Peyer's patch (tissue), 4 donors: ENCODE measurements around the gene MFF. TPM values are rescaled to one million over a fixed set of nuclear protein-coding genes. Genes with fewer than 3 reads are reported as not detected.

Experiments used
- DNase-seq, 3 donors: peaks; one replicate each; pipeline ENCODE4 v3.0.0-alpha.2; 2017 to 2019
- H3K27ac ChIP-seq, 4 donors: fragments of 200-600 bp; sonication (generic); one replicate each; pipeline ENCODE4 v1.5.1; 2016 to 2019
- H3K27me3 ChIP-seq, 2 donors: fragments of 200-600 bp; sonication (generic); one replicate each; pipeline ENCODE4 v1.5.1; 2019
- H3K36me3 ChIP-seq, 3 donors: fragments of 200-600 bp; sonication (generic); one replicate each; pipeline ENCODE4 v1.5.1; 2016 to 2019
- H3K4me1 ChIP-seq, 4 donors: fragments of 200-600 bp; sonication (generic); one replicate each; pipeline ENCODE4 v1.5.1; 2016 to 2019
- H3K4me3 ChIP-seq, 4 donors: fragments of 200-600 bp; sonication (generic); 1 replicate in 3 of 4; 2 replicates in 1 of 4; pipeline ENCODE4 v1.5.1; 2016 to 2019; ENCODE audit warnings: mild to moderate bottlenecking in 1 of 4
- H3K9me3 ChIP-seq, 4 donors: fragments of 200-600 bp; sonication (generic); one replicate each; pipeline ENCODE4 v1.5.1; 2016 to 2019; ENCODE audit warnings: mild to moderate bottlenecking in 1 of 4
- CTCF ChIP-seq, 6 experiments: fragments of 450-650 bp in 4 of 6; fragments of 200-600 bp in 2 of 6; sonication (generic) in 1 of 6; IDR thresholded peaks; one replicate each; pipeline ENCODE4 v1.5.1; 2017 to 2019; ENCODE audit warnings: antibody characterized with exemption in 6 of 6, mild to moderate bottlenecking in 3 of 6, moderate library complexity in 1 of 6
- POLR2A ChIP-seq, 2 donors: fragments of 450-650 bp; IDR thresholded peaks; one replicate each; pipeline ENCODE4 v1.5.1; 2017; ENCODE audit warnings: antibody characterized with exemption in 2 of 2, mild to moderate bottlenecking in 2 of 2, moderate library complexity in 2 of 2
- total RNA-seq, 4 donors: library from RNA; depleted of rRNA; stranded (reverse); fragments of >200 nt; gene quantifications; one replicate each; pipeline ENCODE4 v1.1.0, GENCODE V29; 2016

MFF gene
- total RNA-seq, 4 donors from 2014 or later = 64.8 to 182 (median 109) TPM

DNA sequence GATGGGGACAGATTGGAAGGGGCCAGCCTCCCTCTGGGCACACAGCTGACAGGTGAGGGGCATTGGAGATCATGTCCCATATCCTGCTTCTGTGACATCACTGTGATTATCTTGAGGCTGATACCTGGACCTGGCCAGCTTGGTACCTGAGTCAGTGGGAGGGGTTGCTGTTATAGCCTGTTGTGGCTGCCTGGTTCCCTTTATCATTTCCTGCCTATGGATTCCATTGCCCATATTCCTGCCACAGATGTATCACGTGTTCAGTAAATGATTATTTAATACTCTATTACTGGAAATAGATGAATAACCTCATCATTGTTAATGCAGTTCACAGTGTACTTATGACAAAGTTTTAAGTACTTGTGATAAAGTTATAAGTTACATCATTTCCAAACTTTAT is 70.5 kb downstream of the MFF start:
- TF ChIP-seq POLR2A (IDR thresholded peaks at IDR 0.05) = no peak
- TF ChIP-seq CTCF (IDR thresholded peaks at IDR 0.05) = no peak
- peak in 1 of 3 donors; percentile 62 for DNase-seq
- Histone ChIP-seq H3K4me1 (peaks cover 0 to 12% (median 0%) of the 10 kb centered on the region in 4 donors), H3K27me3 (no peaks in the 10 kb centered on the region), H3K27ac (peak overlapping the region in 2 of 4 donors; percentile 41 to 71), H3K36me3 (no peaks in the 10 kb centered on the region), H3K4me3 (no peak overlapping the region), H3K9me3 (no peaks in the 10 kb centered on the region)

GRCh38 chr2:227397562-227397961 is 72.5 kb downstream of the MFF start:
- Histone ChIP-seq H3K27ac (peak overlapping the region in 1 of 4 donors; percentile 62), H3K4me1 (peaks cover 0 to 12% (median 0%) of the 10 kb centered on the region in 4 donors), H3K4me3 (no peak overlapping the region), H3K36me3 (no peaks in the 10 kb centered on the region), H3K9me3 (no peaks in the 10 kb centered on the region), H3K27me3 (no peaks in the 10 kb centered on the region)
- no peak for DNase-seq
- no peak for TF ChIP-seq CTCF (IDR thresholded peaks at IDR 0.05)
- no peak for TF ChIP-seq POLR2A (IDR thresholded peaks at IDR 0.05)

GRCh38 chr2:227398684-227399670 is 73.9 kb downstream of the MFF start:
- no peak for DNase-seq
- H3K4me1 ChIP-seq = peaks cover 0 to 12% (median 0%) of the 10 kb centered on the region in 4 donors
- no peak overlapping the region for H3K4me3 ChIP-seq
- no peak for TF ChIP-seq POLR2A (IDR thresholded peaks at IDR 0.05)
- TF ChIP-seq CTCF (IDR thresholded peaks at IDR 0.05) = no peak
- H3K27me3 ChIP-seq = no peaks in the 10 kb centered on the region
- no peaks in the 10 kb centered on the region for H3K36me3 ChIP-seq
- H3K9me3 ChIP-seq = no peaks in the 10 kb centered on the region
- H3K27ac ChIP-seq = peak overlapping the region in 3 of 4 donors; percentile 40 to 70 (median 66)

- H3K9me3 ChIP-seq = no peaks in the 10 kb centered on the region
- no peak for TF ChIP-seq CTCF (IDR thresholded peaks at IDR 0.05)
- no peak for TF ChIP-seq POLR2A (IDR thresholded peaks at IDR 0.05)
- H3K4me1 ChIP-seq = peaks cover 0 to 21% (median 0%) of the 10 kb centered on the region in 4 donors
- peak overlapping the region in 2 of 4 donors; percentile 4 to 5 for H3K27ac ChIP-seq
- no peaks in the 10 kb centered on the region for H3K36me3 ChIP-seq
- no peak overlapping the region for H3K4me3 ChIP-seq
- H3K27me3 ChIP-seq = no peaks in the 10 kb centered on the region
- no peak for DNase-seq
Measured at GRCh38 chr2:227401550-227401949, 76.5 kb downstream of the MFF start.

DNA sequence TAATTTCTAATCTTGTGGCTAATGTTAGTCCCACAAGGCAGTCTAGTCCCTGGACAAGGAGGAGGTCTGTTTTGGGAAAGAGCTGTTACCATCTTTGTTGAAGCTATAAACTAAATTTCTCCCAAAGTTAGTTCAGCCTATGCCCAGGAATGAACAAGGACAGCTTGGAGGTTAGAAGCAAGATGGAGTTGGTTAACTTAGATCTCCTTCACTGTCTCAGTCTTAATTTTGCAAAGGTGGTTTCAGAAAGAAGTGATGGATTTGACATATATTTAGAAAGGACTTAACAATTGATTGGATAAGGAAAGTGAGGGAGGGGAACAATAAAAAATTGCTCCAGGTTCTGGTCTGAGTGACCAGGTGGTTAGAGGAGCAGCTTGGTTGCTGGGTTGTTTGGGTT is 77.3 kb downstream of the MFF start:
- TF ChIP-seq POLR2A (IDR thresholded peaks at IDR 0.05) = no peak
- no peak for TF ChIP-seq CTCF (IDR thresholded peaks at IDR 0.05)
- no peak for DNase-seq
- Histone ChIP-seq H3K27ac (no peak overlapping the region), H3K27me3 (no peaks in the 10 kb centered on the region), H3K4me3 (no peak overlapping the region), H3K9me3 (no peaks in the 10 kb centered on the region), H3K36me3 (no peaks in the 10 kb centered on the region), H3K4me1 (peaks cover 0 to 29% (median 0%) of the 10 kb centered on the region in 4 donors)
